ENCODE data around the gene MYRIP.

MYRIP gene

DNA sequence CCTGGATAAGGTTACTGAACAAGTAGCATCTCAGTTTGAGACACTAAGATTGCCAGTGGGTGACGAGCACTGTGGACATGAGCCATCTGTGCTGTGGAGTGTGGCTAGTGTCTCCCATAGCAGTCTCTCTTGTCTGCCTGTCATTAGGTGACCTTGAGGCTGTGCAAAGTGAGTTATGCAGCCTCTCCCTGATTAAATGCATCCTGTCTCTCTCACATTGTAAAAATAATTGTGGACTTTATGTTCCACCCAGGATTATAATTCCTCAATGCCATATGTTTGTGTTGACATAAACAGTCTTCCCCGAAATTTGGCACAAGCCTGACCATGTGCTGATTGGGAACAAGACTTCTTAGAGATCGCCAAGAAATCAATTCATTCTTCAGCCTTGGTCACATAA, 168.9 kb downstream of the MYRIP start:
- Histone ChIP-seq H4K20me1 (ENCODE audit: low read depth, low read length) (no peaks in the 10 kb centered on the region), H3K4me2 (ENCODE audit: low read depth, low read length, poor library complexity, severe bottlenecking) (no peak overlapping the region), H3K9me2 (replicated peaks; ENCODE audit: insufficient read depth, low read length) (no peaks in the 10 kb centered on the region), H3K36me3 (ENCODE audit: low read length) (no peaks in the 10 kb centered on the region), H3K9me3 (ENCODE audit: insufficient read depth, low read length) (no peaks in the 10 kb centered on the region), H2AFZ (ENCODE audit: low read depth, low read length, severe bottlenecking) (no peak overlapping the region), H3K4me3 (ENCODE audit: insufficient read depth, low read length, poor library complexity, severe bottlenecking) (no peak overlapping the region), H3K79me2 (ENCODE audit: insufficient read depth, low read length) (no peaks in the 10 kb centered on the region), H3K9ac (ENCODE audit: low read length) (no peak overlapping the region), H3K27ac (ENCODE audit: low read depth, low read length) (no peak overlapping the region), H3F3A (ENCODE audit: insufficient read depth) (no peaks in the 10 kb centered on the region), H3K27me3 (ENCODE audit: low read length) (no peaks in the 10 kb centered on the region)
- TF ChIP-seq, protein P1, sequence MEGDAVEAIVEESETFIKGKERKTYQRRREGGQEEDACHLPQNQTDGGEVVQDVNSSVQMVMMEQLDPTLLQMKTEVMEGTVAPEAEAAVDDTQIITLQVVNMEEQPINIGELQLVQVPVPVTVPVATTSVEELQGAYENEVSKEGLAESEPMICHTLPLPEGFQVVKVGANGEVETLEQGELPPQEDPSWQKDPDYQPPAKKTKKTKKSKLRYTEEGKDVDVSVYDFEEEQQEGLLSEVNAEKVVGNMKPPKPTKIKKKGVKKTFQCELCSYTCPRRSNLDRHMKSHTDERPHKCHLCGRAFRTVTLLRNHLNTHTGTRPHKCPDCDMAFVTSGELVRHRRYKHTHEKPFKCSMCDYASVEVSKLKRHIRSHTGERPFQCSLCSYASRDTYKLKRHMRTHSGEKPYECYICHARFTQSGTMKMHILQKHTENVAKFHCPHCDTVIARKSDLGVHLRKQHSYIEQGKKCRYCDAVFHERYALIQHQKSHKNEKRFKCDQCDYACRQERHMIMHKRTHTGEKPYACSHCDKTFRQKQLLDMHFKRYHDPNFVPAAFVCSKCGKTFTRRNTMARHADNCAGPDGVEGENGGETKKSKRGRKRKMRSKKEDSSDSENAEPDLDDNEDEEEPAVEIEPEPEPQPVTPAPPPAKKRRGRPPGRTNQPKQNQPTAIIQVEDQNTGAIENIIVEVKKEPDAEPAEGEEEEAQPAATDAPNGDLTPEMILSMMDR (IDR thresholded peaks at IDR 0.05; ENCODE audit: insufficient read depth, low read length, poor library complexity, severe bottlenecking) = no peak
- no peak for TF ChIP-seq EZH2phosphoT487 (conservative IDR thresholded peaks at IDR 0.05; ENCODE audit: low read length)

DNA sequence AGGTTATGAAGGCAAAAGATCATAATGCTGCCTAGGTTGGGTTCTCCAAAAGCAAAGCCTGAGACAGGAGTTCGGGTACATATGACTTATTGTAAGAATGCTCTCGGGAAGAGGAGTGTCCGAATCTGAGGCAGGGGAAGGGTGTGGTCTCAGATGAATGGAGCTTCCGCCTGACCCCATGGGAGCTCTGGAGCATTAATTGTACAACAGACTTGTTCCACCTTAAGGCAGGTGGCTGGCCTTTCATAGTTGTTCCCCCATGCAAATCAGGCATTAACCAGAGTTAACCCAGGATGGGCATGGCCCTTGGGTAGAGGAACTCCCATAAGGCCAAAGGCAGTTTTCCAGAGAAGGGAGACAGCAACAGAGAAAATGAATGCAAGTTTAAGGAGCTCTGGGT, 170.6 kb downstream of the MYRIP start:
- H2AFZ ChIP-seq (ENCODE audit: low read depth, low read length, severe bottlenecking) = no peak overlapping the region
- H3F3A ChIP-seq (ENCODE audit: insufficient read depth) = no peaks in the 10 kb centered on the region
- no peaks in the 10 kb centered on the region for H4K20me1 ChIP-seq (ENCODE audit: low read depth, low read length)
- TF ChIP-seq EZH2phosphoT487 (conservative IDR thresholded peaks at IDR 0.05; ENCODE audit: low read length) = no peak
- TF ChIP-seq, protein P1 (IDR thresholded peaks at IDR 0.05; ENCODE audit: insufficient read depth, low read length, poor library complexity, severe bottlenecking) = no peak
- H3K79me2 ChIP-seq (ENCODE audit: insufficient read depth, low read length) = no peaks in the 10 kb centered on the region
- no peaks in the 10 kb centered on the region for H3K27me3 ChIP-seq (ENCODE audit: low read length)
- H3K9ac ChIP-seq (ENCODE audit: low read length) = no peak overlapping the region
- H3K36me3 ChIP-seq (ENCODE audit: low read length) = no peaks in the 10 kb centered on the region
- H3K27ac ChIP-seq (ENCODE audit: low read depth, low read length) = no peak overlapping the region
- no peak overlapping the region for H3K4me2 ChIP-seq (ENCODE audit: low read depth, low read length, poor library complexity, severe bottlenecking)
- no peaks in the 10 kb centered on the region for H3K9me2 ChIP-seq (replicated peaks; ENCODE audit: insufficient read depth, low read length)
- H3K9me3 ChIP-seq (ENCODE audit: insufficient read depth, low read length) = no peaks in the 10 kb centered on the region
- H3K4me3 ChIP-seq (ENCODE audit: insufficient read depth, low read length, poor library complexity, severe bottlenecking) = no peak overlapping the region

DNA sequence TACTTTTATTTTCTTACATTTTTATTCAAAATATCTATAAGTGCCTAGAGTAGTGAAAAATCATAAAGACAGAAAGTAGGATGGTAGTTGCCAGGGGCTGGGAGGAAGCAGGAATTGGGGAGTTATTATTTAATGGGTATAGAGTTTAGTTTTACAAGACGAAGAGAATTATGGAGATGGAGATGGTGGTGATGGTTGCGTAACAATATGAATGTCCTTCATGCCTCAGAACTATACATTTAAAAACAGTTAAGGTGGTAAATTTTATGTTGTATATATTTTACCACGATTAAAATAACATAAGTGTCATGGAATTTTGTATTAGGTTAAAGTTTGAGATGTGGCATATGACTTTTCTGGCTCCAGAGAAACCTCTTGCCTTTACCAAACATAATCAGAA, 171.4 kb downstream of the MYRIP start:
- H3K4me2 ChIP-seq (ENCODE audit: low read depth, low read length, poor library complexity, severe bottlenecking) = no peak overlapping the region
- no peaks in the 10 kb centered on the region for H3K9me2 ChIP-seq (replicated peaks; ENCODE audit: insufficient read depth, low read length)
- no peaks in the 10 kb centered on the region for H4K20me1 ChIP-seq (ENCODE audit: low read depth, low read length)
- H3K27me3 ChIP-seq (ENCODE audit: low read length) = no peaks in the 10 kb centered on the region
- H3K79me2 ChIP-seq (ENCODE audit: insufficient read depth, low read length) = no peaks in the 10 kb centered on the region
- no peak overlapping the region for H3K9ac ChIP-seq (ENCODE audit: low read length)
- no peak overlapping the region for H3K27ac ChIP-seq (ENCODE audit: low read depth, low read length)
- H3K9me3 ChIP-seq (ENCODE audit: insufficient read depth, low read length) = no peaks in the 10 kb centered on the region
- H3F3A ChIP-seq (ENCODE audit: insufficient read depth) = no peaks in the 10 kb centered on the region
- no peak overlapping the region for H3K4me3 ChIP-seq (ENCODE audit: insufficient read depth, low read length, poor library complexity, severe bottlenecking)
- no peaks in the 10 kb centered on the region for H3K36me3 ChIP-seq (ENCODE audit: low read length)
- TF ChIP-seq EZH2phosphoT487 (conservative IDR thresholded peaks at IDR 0.05; ENCODE audit: low read length) = no peak
- TF ChIP-seq, protein P1 (IDR thresholded peaks at IDR 0.05; ENCODE audit: insufficient read depth, low read length, poor library complexity, severe bottlenecking) = no peak
- no peak overlapping the region for H2AFZ ChIP-seq (ENCODE audit: low read depth, low read length, severe bottlenecking)

Data from SU-DHL-6 (cell line).